ENCODE results near the gene ANKRD23.

The ANKRD23 gene

DNA sequence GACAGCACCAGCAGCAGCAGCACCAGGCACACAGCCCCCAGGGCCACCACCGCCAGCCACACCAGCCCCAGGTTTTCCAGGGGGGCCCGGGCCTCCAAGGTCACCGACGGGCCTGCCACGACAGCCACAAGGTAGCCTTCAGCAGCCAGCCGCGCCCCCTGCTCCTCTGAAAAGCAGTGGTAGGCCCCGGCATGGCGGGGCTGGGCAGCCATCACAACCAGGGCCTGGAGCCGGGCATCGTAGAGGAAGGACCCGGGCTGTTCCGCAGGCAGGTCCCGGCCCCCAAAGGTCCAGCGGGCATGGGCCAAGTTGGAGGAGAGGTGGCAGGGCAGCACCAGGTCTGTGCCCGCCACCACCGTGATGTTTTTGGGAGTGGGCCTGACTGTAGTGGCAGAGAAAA, 17.3 kb upstream of the ANKRD23 start:
- DNase-seq (ENCODE audit: low read depth): no peak
- no peak overlapping the region for H3K4me3 ChIP-seq (ENCODE audit: low read depth, low read length)
- in situ Hi-C loops (cut with HindIII; ENCODE audit: low sequenced_read_pairs): no loop called here
- no peak for TF ChIP-seq CTCF (IDR thresholded peaks at IDR 0.05; ENCODE audit: low read depth, low read length, missing control alignments)

GRCh38 chr2:96860065-96861029, 16.5 kb upstream of the ANKRD23 start:
- no peak overlapping the region for H3K4me3 ChIP-seq (ENCODE audit: low read depth, low read length)
- in situ Hi-C loops (cut with HindIII; ENCODE audit: low sequenced_read_pairs): no loop called here
- TF ChIP-seq CTCF (IDR thresholded peaks at IDR 0.05; ENCODE audit: low read depth, low read length, missing control alignments): no peak
- no peak for DNase-seq (ENCODE audit: low read depth)

GRCh38 chr2:96859681-96860064, 15.9 kb upstream of the ANKRD23 start:
- DNase-seq (ENCODE audit: low read depth): no peak
- in situ Hi-C loops (cut with HindIII; ENCODE audit: low sequenced_read_pairs): no loop called here

DNA sequence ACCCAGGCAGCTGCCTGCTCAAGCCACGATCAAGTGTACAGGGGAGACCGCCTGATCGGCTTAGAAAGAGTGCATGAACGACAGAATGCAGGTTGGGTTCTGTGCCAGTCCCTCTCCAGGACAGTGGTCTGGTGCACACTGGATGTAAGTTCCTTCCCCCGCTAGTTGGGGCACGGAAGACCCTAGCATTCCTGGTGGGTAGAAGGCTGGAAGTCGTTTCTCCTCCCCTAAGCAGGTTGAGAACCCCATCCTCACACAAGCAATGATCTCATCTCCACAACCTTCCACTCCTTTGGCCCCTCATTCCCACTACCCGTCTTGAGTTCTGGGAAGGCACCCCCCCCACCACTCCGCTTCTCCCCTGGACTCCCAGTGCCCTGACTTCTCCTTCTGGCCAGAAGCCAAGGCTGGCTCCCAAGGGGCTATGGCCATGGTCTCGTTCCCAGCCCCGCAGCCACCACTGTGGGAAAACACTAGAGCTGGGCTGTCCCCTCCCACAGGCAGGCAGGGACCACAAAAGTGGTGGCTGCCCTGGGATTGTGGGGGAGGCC, 15.4 kb upstream of the ANKRD23 start:
- peak overlapping the region; percentile 71 for H3K4me3 ChIP-seq (ENCODE audit: low read depth, low read length)
- in situ Hi-C loops (cut with HindIII; ENCODE audit: low sequenced_read_pairs): no loop called here
- no peak for DNase-seq (ENCODE audit: low read depth)

More at GRCh38 chr2:96859681-96860064, 15.9 kb upstream of the ANKRD23 start:
- no peak overlapping the region for H3K4me3 ChIP-seq (ENCODE audit: low read depth, low read length)
- no peak for TF ChIP-seq CTCF (IDR thresholded peaks at IDR 0.05; ENCODE audit: low read depth, low read length, missing control alignments)

DNA sequence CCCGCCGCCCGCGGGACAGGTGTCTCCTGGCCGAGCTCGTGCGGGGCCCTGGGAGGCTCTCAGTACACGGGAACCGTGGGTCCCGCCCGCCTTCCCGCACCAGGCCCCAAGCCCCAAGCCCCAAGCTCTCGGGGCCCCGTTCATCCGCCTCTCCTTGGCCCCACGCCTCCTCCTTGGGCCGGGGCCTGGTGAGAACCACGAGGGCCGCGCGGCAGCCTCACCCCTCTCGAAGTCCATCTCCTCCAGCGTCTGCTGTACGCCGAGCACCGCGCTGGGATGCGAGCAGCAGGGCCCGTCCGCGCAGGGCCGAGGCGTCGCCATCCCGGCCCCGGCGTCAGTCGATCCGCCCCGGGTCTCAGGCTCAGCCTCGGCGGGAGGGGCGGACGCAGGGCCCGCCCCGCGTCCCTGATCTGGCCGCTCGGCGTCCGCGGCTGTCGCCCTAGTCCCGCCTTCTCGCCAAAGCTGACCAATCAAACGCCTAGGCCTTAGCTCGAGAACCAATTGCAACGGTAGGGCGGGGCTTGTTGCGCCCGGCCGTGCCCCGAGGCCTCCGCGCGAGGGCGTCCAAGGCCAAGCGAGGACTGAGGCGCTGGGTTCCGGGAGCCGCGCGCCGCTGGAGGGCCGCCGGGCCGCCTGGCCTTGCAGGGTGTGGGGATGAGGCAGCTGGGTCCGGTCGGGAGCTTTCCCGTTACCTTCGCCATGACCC, 14.0 kb upstream of the ANKRD23 start, which contains the start of gene ANKRD39:
Gene ANKRD39 (minus strand): TSS at position 350 of the 706 bp plus-strand sequence. CDS start 29 bp downstream, at position 321.
- peak within 1 kb of the TSS; percentile 71 for H3K4me3 ChIP-seq (ENCODE audit: low read depth, low read length)
- in situ Hi-C loops (cut with HindIII; ENCODE audit: low sequenced_read_pairs): no loop called here
- peak; percentile 97 for DNase-seq (ENCODE audit: low read depth)
- TF ChIP-seq CTCF (IDR thresholded peaks at IDR 0.05; ENCODE audit: low read depth, low read length, missing control alignments): peak; percentile 77

More for the DNA sequence above, 15.4 kb upstream of the ANKRD23 start:
- TF ChIP-seq CTCF (IDR thresholded peaks at IDR 0.05; ENCODE audit: low read depth, low read length, missing control alignments): no peak
